DOHH2 (cell line): Measurements from ENCODE around the gene AKR1C8.

ENCODE experiments used
- H3F3A ChIP-seq: fragments of 200-600 bp; sonication (generic), shearing (Covaris generic); 2 replicates; pipeline ENCODE4 v1.6.0; 2016; ENCODE audit warnings: antibody characterized with exemption, mild to moderate bottlenecking; ENCODE audit not compliant: control insufficient read depth, insufficient read depth
- H3K27ac ChIP-seq: fragments of 200-600 bp; sonication (generic); 2 replicates; pipeline ENCODE4 v1.5.1; 2014; ENCODE audit warnings: low read depth, mild to moderate bottlenecking, low read length, moderate library complexity
- H3K27me3 ChIP-seq: fragments of 200-600 bp; sonication (generic); 2 replicates; pipeline ENCODE4 v1.6.1; 2014; ENCODE audit warnings: mild to moderate bottlenecking, low read length, mixed read lengths; ENCODE audit not compliant: control insufficient read depth
- H3K36me3 ChIP-seq: fragments of 200-600 bp; sonication (generic); 2 replicates; pipeline ENCODE4 v1.6.1; 2014; ENCODE audit warnings: mild to moderate bottlenecking, low read length, moderate library complexity, mixed read lengths; ENCODE audit not compliant: control insufficient read depth
- H3K4me1 ChIP-seq: fragments of 200-600 bp; sonication (generic); 2 replicates; pipeline ENCODE4 v1.6.1; 2014; ENCODE audit warnings: mild to moderate bottlenecking, low read length, mixed read lengths; ENCODE audit not compliant: control insufficient read depth
- H3K4me2 ChIP-seq: fragments of 200-600 bp; sonication (generic); 2 replicates; pipeline ENCODE4 v1.6.0; 2014; ENCODE audit warnings: mild to moderate bottlenecking, low read length, moderate library complexity
- H3K4me3 ChIP-seq: fragments of 200-600 bp; sonication (generic); 2 replicates; pipeline ENCODE4 v1.5.1; 2014; ENCODE audit warnings: mild to moderate bottlenecking, low read length, mixed read lengths
- H3K79me2 ChIP-seq: fragments of 200-600 bp; sonication (generic); 2 replicates; pipeline ENCODE4 v1.6.1; 2014; ENCODE audit warnings: mild to moderate bottlenecking, low read length, mixed read lengths; ENCODE audit not compliant: control insufficient read depth
- H3K9me2 ChIP-seq: fragments of 200-600 bp; sonication (generic); replicated peaks from 2 replicates; pipeline ENCODE4 v1.6.1; 2014; ENCODE audit warnings: mild to moderate bottlenecking, low read length, mixed read lengths; ENCODE audit not compliant: control insufficient read depth
- H3K9me3 ChIP-seq: fragments of 200-600 bp; sonication (generic); 2 replicates; pipeline ENCODE4 v1.6.1; 2014; ENCODE audit warnings: antibody characterized with exemption, low read length, mixed read lengths; ENCODE audit not compliant: control insufficient read depth, insufficient read depth
- H4K20me1 ChIP-seq: fragments of 200-600 bp; sonication (generic); 2 replicates; pipeline ENCODE4 v1.6.0; 2014; ENCODE audit warnings: low read depth, mild to moderate bottlenecking, antibody characterized with exemption, low read length, moderate library complexity; ENCODE audit not compliant: control insufficient read depth, insufficient read depth
- CTCF ChIP-seq: fragments of 200-600 bp; sonication (generic); IDR thresholded peaks from one replicate; pipeline ENCODE4 v1.5.1; 2014; ENCODE audit warnings: antibody characterized with exemption, mild to moderate bottlenecking, low read depth, low read length; ENCODE audit not compliant: poor library complexity, severe bottlenecking
- EZH2phosphoT487 ChIP-seq: fragments of 200-600 bp; sonication (generic); IDR thresholded peaks from 2 replicates; pipeline ENCODE4 v1.6.1; 2017; ENCODE audit warnings: borderline replicate concordance, mild to moderate bottlenecking, antibody characterized with exemption, low read length, moderate library complexity, mixed read lengths

Gene AKR1C8

GRCh38 chr10:5147981-5148677 is 36.8 kb downstream of the AKR1C8 start:
- no peaks in the 10 kb centered on the region for H3K9me3 ChIP-seq
- H3K4me1 ChIP-seq = no peaks in the 10 kb centered on the region
- H3K4me2 ChIP-seq = no peak overlapping the region
- no peak overlapping the region for H3K27ac ChIP-seq
- no peaks in the 10 kb centered on the region for H3K9me2 ChIP-seq
- TF ChIP-seq CTCF (no peak), EZH2phosphoT487 (no peak)
- H3K79me2 ChIP-seq = no peaks in the 10 kb centered on the region
- H3K4me3 ChIP-seq = no peak overlapping the region
- H3K27me3 ChIP-seq = no peaks in the 10 kb centered on the region
- H4K20me1 ChIP-seq = no peaks in the 10 kb centered on the region
- no peaks in the 10 kb centered on the region for H3F3A ChIP-seq
- H3K36me3 ChIP-seq = no peaks in the 10 kb centered on the region

GRCh38 chr10:5147255-5147980 is 37.5 kb downstream of the AKR1C8 start:
- H3K9me3 ChIP-seq = no peaks in the 10 kb centered on the region

GRCh38 chr10:5146920-5147254 is 38.1 kb downstream of the AKR1C8 start:
- no peaks in the 10 kb centered on the region for H3K27me3 ChIP-seq
- no peaks in the 10 kb centered on the region for H3K79me2 ChIP-seq
- H3K4me1 ChIP-seq = no peaks in the 10 kb centered on the region

More at GRCh38 chr10:5147255-5147980, 37.5 kb downstream of the AKR1C8 start:
- Histone ChIP-seq H3K9me2 (no peaks in the 10 kb centered on the region), H3K4me2 (no peak overlapping the region), H3K27ac (no peak overlapping the region), H3F3A (no peaks in the 10 kb centered on the region), H4K20me1 (no peaks in the 10 kb centered on the region), H3K36me3 (no peaks in the 10 kb centered on the region), H3K4me3 (no peak overlapping the region), H3K27me3 (no peaks in the 10 kb centered on the region), H3K4me1 (no peaks in the 10 kb centered on the region), H3K79me2 (no peaks in the 10 kb centered on the region)
- TF ChIP-seq EZH2phosphoT487 = no peak
- no peak for TF ChIP-seq CTCF

More at GRCh38 chr10:5146920-5147254, 38.1 kb downstream of the AKR1C8 start:
- Histone ChIP-seq H4K20me1 (no peaks in the 10 kb centered on the region), H3K4me2 (no peak overlapping the region), H3K27ac (no peak overlapping the region), H3K36me3 (no peaks in the 10 kb centered on the region), H3F3A (no peaks in the 10 kb centered on the region), H3K9me3 (no peaks in the 10 kb centered on the region), H3K9me2 (no peaks in the 10 kb centered on the region), H3K4me3 (no peak overlapping the region)
- TF ChIP-seq CTCF (no peak), EZH2phosphoT487 (no peak)
